Liver (tissue), 9 donors: Measurements from ENCODE around the gene GAPVD1. TPM values are rescaled to one million over a fixed set of nuclear protein-coding genes. Genes with fewer than 3 reads are reported as not detected.

Experiments
- DNase-seq: peaks from one replicate; pipeline ENCODE4 v3.0.0-alpha.2; 2017; ENCODE audit warnings: low spot score
- H3K27ac ChIP-seq, 2 donors: one replicate each; pipeline ENCODE4 v1.7.0; 2013; ENCODE audit warnings: inconsistent platforms in 2 of 2, low read length in 2 of 2, control low read depth in 1 of 2, low read depth in 1 of 2, mild to moderate bottlenecking in 1 of 2
- H3K27me3 ChIP-seq, 4 donors: one replicate each; pipeline versions ENCODE4 v1.6.1 to v1.7.0; 2013; ENCODE audit warnings: low read length in 3 of 4, inconsistent platforms in 1 of 4, mild to moderate bottlenecking in 1 of 4, moderate library complexity in 1 of 4; ENCODE audit not compliant: control insufficient read depth in 4 of 4, insufficient read depth in 4 of 4
- H3K36me3 ChIP-seq, 4 donors: one replicate each; pipeline versions ENCODE4 v1.6.1 to v1.7.0; 2013; ENCODE audit warnings: low read length in 3 of 4, mild to moderate bottlenecking in 3 of 4, low read depth in 1 of 4, moderate library complexity in 1 of 4; ENCODE audit not compliant: control insufficient read depth in 4 of 4, insufficient read depth in 3 of 4
- H3K4me1 ChIP-seq, 4 donors: one replicate each; pipeline versions ENCODE4 v1.6.1 to v1.7.0; 2013; ENCODE audit warnings: low read length in 3 of 4, mild to moderate bottlenecking in 3 of 4, moderate library complexity in 1 of 4; ENCODE audit not compliant: control insufficient read depth in 4 of 4, insufficient read depth in 4 of 4
- H3K4me3 ChIP-seq, 3 donors: one replicate each; pipeline versions ENCODE4 v1.6.1 to v1.7.0; 2013; ENCODE audit warnings: low read length in 3 of 3, control low read depth in 1 of 3, low read depth in 1 of 3, mild to moderate bottlenecking in 1 of 3
- H3K9ac ChIP-seq, 2 donors: one replicate each; pipeline ENCODE4 v1.7.0; 2013; ENCODE audit warnings: low read length in 2 of 2, mild to moderate bottlenecking in 2 of 2, moderate library complexity in 2 of 2, control low read depth in 1 of 2, low read depth in 1 of 2
- H3K9me3 ChIP-seq, 4 donors: one replicate each; pipeline versions ENCODE4 v1.6.1 to v1.7.0; 2013; ENCODE audit warnings: low read length in 3 of 4; ENCODE audit not compliant: control insufficient read depth in 4 of 4
- CTCF ChIP-seq: fragments of 150-350 bp; IDR thresholded peaks from 2 replicates; pipeline ENCODE4 v1.5.1; 2017; ENCODE audit warnings: improper control_type of control experiment, low read depth, low read length; ENCODE audit not compliant: missing input control
- EGR1 ChIP-seq, 2 donors: IDR thresholded peaks; 2 replicates each; pipeline ENCODE4 v1.6.1; 2016 to 2018; ENCODE audit warnings: antibody characterized with exemption in 2 of 2, low read depth in 2 of 2
- FOXA1 ChIP-seq: IDR thresholded peaks from 2 replicates; pipeline ENCODE4 v1.6.1; 2016; ENCODE audit warnings: antibody characterized with exemption
- FOXA2 ChIP-seq: IDR thresholded peaks from 2 replicates; pipeline ENCODE4 v1.6.1; 2016; ENCODE audit warnings: antibody characterized with exemption
- GABPA ChIP-seq, 2 donors: IDR thresholded peaks in 1 of 2; conservative IDR thresholded peaks in 1 of 2; 2 replicates each; pipeline ENCODE4 v1.6.1; 2016; ENCODE audit warnings: antibody characterized with exemption in 2 of 2, mild to moderate bottlenecking in 1 of 2, moderate library complexity in 1 of 2
- HNF4A ChIP-seq, 2 donors: conservative IDR thresholded peaks; 2 replicates each; pipeline ENCODE4 v1.6.1; 2016; ENCODE audit warnings: antibody characterized with exemption in 2 of 2, mild to moderate bottlenecking in 2 of 2
- HNF4G ChIP-seq: IDR thresholded peaks from 2 replicates; pipeline ENCODE4 v1.6.1; 2016; ENCODE audit warnings: antibody characterized with exemption
- JUND ChIP-seq, 2 donors: IDR thresholded peaks; 2 replicates each; pipeline ENCODE4 v1.6.1; 2016; ENCODE audit warnings: antibody characterized with exemption in 2 of 2
- MAX ChIP-seq: IDR thresholded peaks from 2 replicates; pipeline ENCODE4 v1.6.1; 2016; ENCODE audit warnings: antibody characterized with exemption
- NR2F2 ChIP-seq: IDR thresholded peaks from 2 replicates; pipeline ENCODE4 v1.6.1; 2016; ENCODE audit warnings: antibody characterized with exemption
- RAD21 ChIP-seq, 2 donors: IDR thresholded peaks; 2 replicates each; pipeline ENCODE4 v1.6.1; 2016; ENCODE audit warnings: antibody characterized with exemption in 2 of 2, mild to moderate bottlenecking in 2 of 2
- REST ChIP-seq: IDR thresholded peaks from 2 replicates; pipeline ENCODE4 v1.6.1; 2016; ENCODE audit warnings: antibody characterized with exemption, mild to moderate bottlenecking
- RXRA ChIP-seq, 2 donors: IDR thresholded peaks; 2 replicates each; pipeline ENCODE4 v1.6.1; 2017 to 2018; ENCODE audit warnings: antibody characterized with exemption in 2 of 2, mild to moderate bottlenecking in 1 of 2
- SP1 ChIP-seq: IDR thresholded peaks from 2 replicates; pipeline ENCODE4 v1.6.1; 2018; ENCODE audit warnings: antibody characterized with exemption, mild to moderate bottlenecking
- TAF1 ChIP-seq: conservative IDR thresholded peaks from 2 replicates; pipeline ENCODE4 v1.6.1; 2016; ENCODE audit warnings: antibody characterized with exemption, mild to moderate bottlenecking
- YY1 ChIP-seq: IDR thresholded peaks from 2 replicates; pipeline ENCODE4 v1.6.1; 2016; ENCODE audit warnings: antibody characterized with exemption, mild to moderate bottlenecking
- ZBTB33 ChIP-seq: IDR thresholded peaks from 2 replicates; pipeline ENCODE4 v1.6.1; 2016; ENCODE audit warnings: antibody characterized with exemption
- WGBS: extraction: QIAGEN DNeasy Blood & Tissue Kit; methylation state at CpG from one replicate; pipeline ENCODE4 v1.1.7; 2013; 5-methylcytosine and 5-hydroxymethylcytosine counted together
- polyA plus RNA-seq, 2 donors: library from polyadenylated mRNA; stranded (reverse) in 1 of 2; unstranded in 1 of 2; fragments of 200-250 nt in 1 of 2; fragments of >200 nt in 1 of 2; fragmentation: Nextera tagmentation in 1 of 2; extraction: Ambion mirVana in 1 of 2; gene quantifications; one replicate each; pipeline versions ENCODE4 v1.2.1 to v1.2.3, GENCODE V29; 2013 to 2015
- total RNA-seq, 2 donors: library from RNA; depleted of rRNA; stranded (reverse); fragments of >200 nt; gene quantifications; one replicate each; pipeline ENCODE4 v1.2.3, GENCODE V29; 2014
- TF ChIP-seq, protein P1 (sequence below): IDR thresholded peaks from 2 replicates; pipeline ENCODE4 v1.6.1; 2016; ENCODE audit warnings: antibody characterized with exemption
- donor health status: healthy.
- donor health status: healthy.
- donor health status: healthy.
- donor health status: healthy.
- donor health status: healthy.

GAPVD1 gene
- total and polyA plus RNA-seq, 4 donors, result 5.5 to 89.7 (median 28.6) TPM

DNA sequence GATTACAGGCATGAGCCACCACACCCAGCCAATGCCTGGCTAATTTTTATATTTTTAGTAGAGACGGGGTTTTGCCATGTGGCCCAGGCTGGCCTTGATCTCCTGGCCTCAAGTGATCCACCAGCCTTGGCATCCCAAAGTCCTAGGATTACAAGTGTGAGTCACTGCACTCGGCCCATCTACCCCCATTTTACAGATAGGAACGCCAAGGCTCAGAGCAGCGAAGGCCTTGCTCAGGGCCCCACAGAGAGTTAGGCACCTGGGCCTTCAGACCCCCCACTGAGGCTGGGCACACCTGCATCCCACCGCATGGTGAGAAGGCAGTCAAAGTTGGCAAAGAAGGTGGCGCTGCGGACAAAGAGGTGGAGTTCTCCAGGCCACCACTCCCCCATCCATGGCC lies 143.1 kb downstream of the GAPVD1 start:
- WGBS, result 96% methylated on average over 7 of the region's 7 CpGs
- peaks cover 2 to 10% (median 6%) of the 10 kb centered on the region in 4 donors for H3K4me1 ChIP-seq
- H3K9ac ChIP-seq, result no peak overlapping the region
- no peaks in the 10 kb centered on the region for H3K36me3 ChIP-seq
- no peak for DNase-seq
- no peak overlapping the region for H3K4me3 ChIP-seq
- TF ChIP-seq HNF4A (conservative IDR thresholded peaks at IDR 0.05), result no peak
- no peak for TF ChIP-seq EGR1 (IDR thresholded peaks at IDR 0.05; ENCODE audit: low read depth in 2 of 2)
- TF ChIP-seq GABPA (IDR thresholded peaks at IDR 0.05 in 1 of 2, conservative IDR thresholded peaks at IDR 0.05 in 1 of 2), result no peak
- no peak for TF ChIP-seq MAX
- no peak for TF ChIP-seq TAF1
- no peak for TF ChIP-seq HNF4G
- no peak for TF ChIP-seq JUND (IDR thresholded peaks at IDR 0.05)
- TF ChIP-seq CTCF, result no peak
- no peak for TF ChIP-seq FOXA2
- no peak for TF ChIP-seq REST
- TF ChIP-seq, protein P1, sequence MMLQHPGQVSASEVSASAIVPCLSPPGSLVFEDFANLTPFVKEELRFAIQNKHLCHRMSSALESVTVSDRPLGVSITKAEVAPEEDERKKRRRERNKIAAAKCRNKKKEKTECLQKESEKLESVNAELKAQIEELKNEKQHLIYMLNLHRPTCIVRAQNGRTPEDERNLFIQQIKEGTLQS, result no peak
- TF ChIP-seq RXRA (IDR thresholded peaks at IDR 0.05), result no peak
- TF ChIP-seq YY1, result no peak
- TF ChIP-seq NR2F2, result no peak
- TF ChIP-seq RAD21 (IDR thresholded peaks at IDR 0.05), result no peak
- H3K9me3 ChIP-seq, result no peaks in the 10 kb centered on the region
- no peaks in the 10 kb centered on the region for H3K27me3 ChIP-seq
- H3K27ac ChIP-seq, result no peak overlapping the region

- H3K9ac ChIP-seq, result no peak overlapping the region
- H3K27me3 ChIP-seq, result no peaks in the 10 kb centered on the region
- no peaks in the 10 kb centered on the region for H3K36me3 ChIP-seq
- no peak for DNase-seq
- H3K4me1 ChIP-seq, result peaks cover 2 to 10% (median 6%) of the 10 kb centered on the region in 4 donors
- 90% methylated on average over 15 of the region's 15 CpGs for WGBS
- no peak overlapping the region for H3K4me3 ChIP-seq
- H3K27ac ChIP-seq, result no peak overlapping the region
- no peaks in the 10 kb centered on the region for H3K9me3 ChIP-seq
- TF ChIP-seq NR2F2 (no peak), HNF4G (no peak), YY1 (no peak), JUND (IDR thresholded peaks at IDR 0.05) (no peak), FOXA1 (no peak), REST (no peak), TAF1 (no peak), RAD21 (IDR thresholded peaks at IDR 0.05) (no peak), FOXA2 (no peak), EGR1 (IDR thresholded peaks at IDR 0.05; ENCODE audit: low read depth in 2 of 2) (no peak), HNF4A (conservative IDR thresholded peaks at IDR 0.05) (no peak), SP1 (no peak), ZBTB33 (no peak)
- TF ChIP-seq, protein P1, result no peak
These were observed 144.5 kb downstream of the GAPVD1 start for GRCh38 chr9:125405938-125406809.
